ENCODE data around the gene CAMP. TPM values are rescaled to one million over a fixed set of nuclear protein-coding genes. Genes with fewer than 3 reads are reported as not detected.

The CAMP gene
- polyA plus RNA-seq, 1 of the 3 experiments (the other 2 are of a cell fraction) = not detected

GRCh38 chr3:48188266-48189201, 34.8 kb upstream of the CAMP start, which contains the start of gene CDC25A:
Gene CDC25A (minus strand): TSS chr3:48188417. CDS start chr3:48187947, 470 bp downstream.
- Histone ChIP-seq H2AFZ (ENCODE audit: low read depth) (peak within 1 kb of the TSS; percentile 97), H3K9ac (peak within 1 kb of the TSS; percentile 86), H3F3A (replicated peaks; ENCODE audit: insufficient read depth) (no peaks in the 10 kb centered on the region), H4K20me1 (ENCODE audit: insufficient read depth) (no peaks in the 10 kb centered on the region), H3K27ac (ENCODE audit: low read depth in 2 of 2, low read length in 1 of 2) (peak within 1 kb of the TSS; percentile 63 to 73), H3K9me2 (no peaks in the 10 kb centered on the region), H3K9me3 (no peaks in the 10 kb centered on the region), H3K4me1 (ENCODE audit: control insufficient read depth in 1 of 2, insufficient read depth in 2 of 2, low read depth in 1 of 2, low read length in 1 of 2) (peaks cover 0 to 12% of the 10 kb centered on the region in 2 experiments; a peak in 1 of 4 replicates), H3K36me3 (replicated peaks in 1 of 2; ENCODE audit: control insufficient read depth in 1 of 2, insufficient read depth in 2 of 2, low read length in 1 of 2) (peaks cover 14 to 22% of the 10 kb centered on the region in 2 experiments), H3K4me2 (peak within 1 kb of the TSS; percentile 95), H3K79me2 (ENCODE audit: insufficient read depth) (peaks cover 24% of the 10 kb centered on the region), H3K27me3 (ENCODE audit: insufficient read depth) (no peaks in the 10 kb centered on the region), H3K4me3 (ENCODE audit: low read depth in 2 of 2, low read length in 1 of 2) (peak within 1 kb of the TSS; percentile 75 to 91)
- ChIA-PET CTCF (interaction anchor here (0.6 to 3.1 kb wide), 5 partner anchors 37 to 351 kb away, joined by 3 to 18 read pairs (median 5); no protein-coding TSS in a partner anchor), POLR2A (interaction anchor here (0.6 to 1.5 kb wide), 5 partner anchors 52 to 440 kb away, joined by 3 to 4 read pairs (median 4); partner anchors contain the start of genes ATRIP, CCDC51, TMA7 and ZNF589)
- DNase-seq = peak; percentile 96
- 13% methylated on average over 12 of the region's 44 CpGs for WGBS (ENCODE audit: low lambda C conversion rate)
- no peak for TF ChIP-seq TCF12 (IDR thresholded peaks at IDR 0.05)
- no peak for TF ChIP-seq TEAD4 (IDR thresholded peaks at IDR 0.05; ENCODE audit: borderline replicate concordance, insufficient read depth)
- TF ChIP-seq JUND (IDR thresholded peaks at IDR 0.05) = no peak
- TF ChIP-seq FOSL2 (IDR thresholded peaks at IDR 0.05; ENCODE audit: borderline replicate concordance, low read depth) = no peak
- TF ChIP-seq CHD2 (IDR thresholded peaks at IDR 0.05; ENCODE audit: low read length, partially characterized antibody) = peak; percentile 96
- TF ChIP-seq TAF1 (IDR thresholded peaks at IDR 0.05; ENCODE audit: borderline replicate concordance, low read depth, low read length) = peak; percentile 73; the same call in 1 of the 2 replicates
- TF ChIP-seq USF1 (IDR thresholded peaks at IDR 0.05; ENCODE audit: borderline replicate concordance, low read depth) = no peak
- TF ChIP-seq ELF1 (IDR thresholded peaks at IDR 0.05) = no peak
- no peak for TF ChIP-seq GABPA (IDR thresholded peaks at IDR 0.05; ENCODE audit: low read depth)
- TF ChIP-seq NFIC (IDR thresholded peaks at IDR 0.05; ENCODE audit: borderline replicate concordance) = no peak
- peak; percentile 99 for TF ChIP-seq SIN3A (IDR thresholded peaks at IDR 0.05; ENCODE audit: borderline replicate concordance, low read depth, low read length)
- TF ChIP-seq NRF1 (IDR thresholded peaks at IDR 0.05; ENCODE audit: low read depth, low read length) = peak; percentile 21; the same call in 1 of the 2 replicates
- TF ChIP-seq MAX (IDR thresholded peaks at IDR 0.05; ENCODE audit: low read depth) = peak; percentile 86
- no peak for TF ChIP-seq YY1 (IDR thresholded peaks at IDR 0.05; ENCODE audit: low read depth)
- TF ChIP-seq REST (IDR thresholded peaks at IDR 0.05; ENCODE audit: low read depth, low read length) = no peak
- no peak for TF ChIP-seq RXRA (IDR thresholded peaks at IDR 0.05; ENCODE audit: borderline replicate concordance, low read depth)
- TF ChIP-seq ZBTB33 (IDR thresholded peaks at IDR 0.05; ENCODE audit: borderline replicate concordance, low read depth) = peak; percentile 67; the same call in 1 of the 2 replicates
- TF ChIP-seq POLR2AphosphoS5 (IDR thresholded peaks at IDR 0.05; ENCODE audit: low read depth, low read length) = peak; percentile 55
- TF ChIP-seq CTCF (IDR thresholded peaks at IDR 0.05) = no peak
- TF ChIP-seq FOXM1 (IDR thresholded peaks at IDR 0.05; ENCODE audit: low read depth) = no peak
- no peak for TF ChIP-seq RCOR1 (IDR thresholded peaks at IDR 0.05; ENCODE audit: low read length)
- peak; percentile 96 for TF ChIP-seq MXI1 (IDR thresholded peaks at IDR 0.05; ENCODE audit: low read depth, low read length)
- TF ChIP-seq USF2 (IDR thresholded peaks at IDR 0.05; ENCODE audit: borderline replicate concordance, low read depth, low read length) = no peak

Measured in SK-N-SH (cell line).